Mammary epithelial cell (primary cell): Measurements from ENCODE around the gene CREBBP.

Source experiments
- EZH2 ChIP-seq: IDR thresholded peaks from 2 replicates; pipeline ENCODE4 v1.6.1; 2012; ENCODE audit warnings: low read length, inconsistent platforms, borderline replicate concordance
- TF ChIP-seq, protein P1 (sequence below), 2 donors: IDR thresholded peaks in 1 of 2; conservative IDR thresholded peaks in 1 of 2; 2 replicates each; pipeline ENCODE4 v1.5.1; 2011 to 2012; ENCODE audit warnings: inconsistent platforms in 2 of 2, low read length in 2 of 2, mild to moderate bottlenecking in 2 of 2, control low read depth in 1 of 2, low read depth in 1 of 2; ENCODE audit not compliant: insufficient read depth in 1 of 2; ENCODE audit errors: extremely low read depth in 1 of 2

DNA sequence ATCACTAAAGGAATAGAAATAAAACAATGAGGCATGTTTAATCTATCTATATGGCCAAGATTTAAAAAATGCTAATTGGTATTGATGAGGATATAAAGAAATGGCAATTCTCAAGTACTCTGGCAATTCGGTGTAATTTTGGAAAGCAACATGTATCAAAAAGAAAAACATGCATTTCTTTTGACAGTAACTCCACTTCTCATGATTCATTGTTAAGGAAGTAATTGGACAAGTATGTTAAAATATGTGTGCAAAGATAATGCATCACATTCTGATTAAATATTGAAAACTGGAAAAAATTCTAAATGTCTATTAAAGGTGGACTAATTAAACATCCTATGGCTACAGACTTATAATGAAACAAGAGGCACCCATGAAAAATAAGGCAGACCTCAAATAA is 81.2 kb downstream of the CREBBP start:
- TF ChIP-seq, protein P1, sequence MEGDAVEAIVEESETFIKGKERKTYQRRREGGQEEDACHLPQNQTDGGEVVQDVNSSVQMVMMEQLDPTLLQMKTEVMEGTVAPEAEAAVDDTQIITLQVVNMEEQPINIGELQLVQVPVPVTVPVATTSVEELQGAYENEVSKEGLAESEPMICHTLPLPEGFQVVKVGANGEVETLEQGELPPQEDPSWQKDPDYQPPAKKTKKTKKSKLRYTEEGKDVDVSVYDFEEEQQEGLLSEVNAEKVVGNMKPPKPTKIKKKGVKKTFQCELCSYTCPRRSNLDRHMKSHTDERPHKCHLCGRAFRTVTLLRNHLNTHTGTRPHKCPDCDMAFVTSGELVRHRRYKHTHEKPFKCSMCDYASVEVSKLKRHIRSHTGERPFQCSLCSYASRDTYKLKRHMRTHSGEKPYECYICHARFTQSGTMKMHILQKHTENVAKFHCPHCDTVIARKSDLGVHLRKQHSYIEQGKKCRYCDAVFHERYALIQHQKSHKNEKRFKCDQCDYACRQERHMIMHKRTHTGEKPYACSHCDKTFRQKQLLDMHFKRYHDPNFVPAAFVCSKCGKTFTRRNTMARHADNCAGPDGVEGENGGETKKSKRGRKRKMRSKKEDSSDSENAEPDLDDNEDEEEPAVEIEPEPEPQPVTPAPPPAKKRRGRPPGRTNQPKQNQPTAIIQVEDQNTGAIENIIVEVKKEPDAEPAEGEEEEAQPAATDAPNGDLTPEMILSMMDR (conservative IDR thresholded peaks at IDR 0.05 in 1 of 2, IDR thresholded peaks at IDR 0.05 in 1 of 2; ENCODE audit: extremely low read depth in 1 of 2, insufficient read depth in 1 of 2, low read depth in 1 of 2, low read length in 2 of 2): no peak
- no peak for TF ChIP-seq EZH2
